Breast epithelium (tissue), 3 donors: ENCODE data around the gene HOXA5.

Experiments
- POLR2A ChIP-seq: fragments of 450-650 bp; IDR thresholded peaks from one replicate; pipeline ENCODE4 v1.6.1; 2016; ENCODE audit warnings: antibody characterized with exemption, mild to moderate bottlenecking, moderate library complexity
- POLR2AphosphoS5 ChIP-seq, 3 donors: sonication (generic); formaldehyde crosslinking; IDR thresholded peaks; one replicate each; pipeline ENCODE4 v1.6.1; 2017; ENCODE audit warnings: antibody characterized with exemption in 3 of 3
- TF ChIP-seq, protein P1 (sequence below), 3 donors: fragments of 450-650 bp; IDR thresholded peaks; one replicate each; pipeline ENCODE4 v1.5.1; 2016 to 2017; ENCODE audit warnings: antibody characterized with exemption in 3 of 3, mild to moderate bottlenecking in 3 of 3, moderate library complexity in 3 of 3

DNA sequence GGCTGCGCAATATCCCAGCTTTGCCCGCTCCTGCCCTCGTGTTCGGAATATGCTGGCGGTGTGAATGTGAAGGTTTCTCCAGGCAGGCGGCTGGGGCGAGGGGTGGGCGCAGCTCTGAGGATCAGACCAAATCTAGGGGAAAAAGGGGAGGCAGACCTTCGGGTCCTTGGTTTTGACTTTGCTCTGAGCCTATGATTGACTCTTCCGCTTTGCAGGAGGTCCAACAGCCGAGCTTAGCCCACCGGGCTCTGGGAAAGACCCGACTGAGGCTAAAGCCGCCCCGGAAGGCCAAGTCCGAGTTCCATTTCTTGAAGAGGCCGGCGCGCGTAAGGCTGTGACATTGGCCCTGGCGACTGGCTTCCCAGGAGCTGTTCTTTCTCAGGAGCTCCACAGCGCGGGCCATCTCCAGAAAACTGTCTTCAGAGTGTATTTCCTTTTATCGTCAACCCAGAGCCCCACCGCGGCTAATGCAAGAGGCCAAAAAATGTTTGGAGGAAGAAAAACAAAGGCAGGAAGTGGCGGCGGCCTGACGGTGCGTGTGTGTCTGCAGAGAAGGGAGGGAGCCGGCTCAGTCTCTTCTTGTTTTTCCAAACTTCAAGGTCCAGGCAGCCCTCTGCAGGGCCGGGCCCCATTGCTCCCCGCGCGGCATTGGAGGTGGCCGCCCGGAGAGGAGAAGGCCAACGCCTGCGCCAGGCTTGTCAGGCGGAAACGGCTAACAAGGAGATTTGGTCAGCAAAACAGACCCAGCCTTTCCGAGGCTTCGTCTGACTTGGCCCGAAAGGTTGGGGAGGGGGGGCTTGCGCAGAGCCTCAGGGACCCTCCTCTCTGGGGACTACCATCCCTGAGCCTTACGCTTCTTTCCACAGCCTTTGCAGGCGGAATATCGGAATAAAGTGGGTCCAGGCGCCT is 45.2 kb upstream of the HOXA5 start:
- TF ChIP-seq, protein P1, sequence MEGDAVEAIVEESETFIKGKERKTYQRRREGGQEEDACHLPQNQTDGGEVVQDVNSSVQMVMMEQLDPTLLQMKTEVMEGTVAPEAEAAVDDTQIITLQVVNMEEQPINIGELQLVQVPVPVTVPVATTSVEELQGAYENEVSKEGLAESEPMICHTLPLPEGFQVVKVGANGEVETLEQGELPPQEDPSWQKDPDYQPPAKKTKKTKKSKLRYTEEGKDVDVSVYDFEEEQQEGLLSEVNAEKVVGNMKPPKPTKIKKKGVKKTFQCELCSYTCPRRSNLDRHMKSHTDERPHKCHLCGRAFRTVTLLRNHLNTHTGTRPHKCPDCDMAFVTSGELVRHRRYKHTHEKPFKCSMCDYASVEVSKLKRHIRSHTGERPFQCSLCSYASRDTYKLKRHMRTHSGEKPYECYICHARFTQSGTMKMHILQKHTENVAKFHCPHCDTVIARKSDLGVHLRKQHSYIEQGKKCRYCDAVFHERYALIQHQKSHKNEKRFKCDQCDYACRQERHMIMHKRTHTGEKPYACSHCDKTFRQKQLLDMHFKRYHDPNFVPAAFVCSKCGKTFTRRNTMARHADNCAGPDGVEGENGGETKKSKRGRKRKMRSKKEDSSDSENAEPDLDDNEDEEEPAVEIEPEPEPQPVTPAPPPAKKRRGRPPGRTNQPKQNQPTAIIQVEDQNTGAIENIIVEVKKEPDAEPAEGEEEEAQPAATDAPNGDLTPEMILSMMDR (IDR thresholded peaks at IDR 0.05), result no peak
- TF ChIP-seq POLR2AphosphoS5 (IDR thresholded peaks at IDR 0.05), result no peak
- no peak for TF ChIP-seq POLR2A
